Measurements from ENCODE around the gene IGF2BP2. TPM values are rescaled to one million over a fixed set of nuclear protein-coding genes. Genes with fewer than 3 reads are reported as not detected.
A peak's percentile ranks its signal among the peaks of the same experiment; 100 is the strongest.

IGF2BP2 gene
- total RNA-seq, 1 experiment from 2014 or later, result 135 TPM

DNA sequence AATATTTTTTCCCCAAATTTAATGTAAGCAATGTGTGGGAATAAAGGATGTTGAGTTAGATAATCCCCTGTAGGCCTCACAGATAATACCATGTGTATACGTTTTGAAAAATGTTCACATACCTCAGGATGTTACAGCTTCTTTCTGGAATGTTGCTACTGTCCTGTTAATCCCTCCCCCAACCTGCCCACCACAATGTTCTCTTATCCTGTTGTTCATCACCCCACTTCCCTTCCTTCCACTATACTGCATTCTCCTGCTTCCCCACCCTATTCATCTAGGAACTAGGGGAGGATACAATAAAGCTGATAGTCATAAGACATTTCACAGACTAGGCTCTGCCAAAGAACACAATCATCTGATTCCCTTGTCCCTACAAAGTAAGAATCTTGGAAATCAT lies 92.1 kb downstream of the IGF2BP2 start:
- TF ChIP-seq, protein P1, sequence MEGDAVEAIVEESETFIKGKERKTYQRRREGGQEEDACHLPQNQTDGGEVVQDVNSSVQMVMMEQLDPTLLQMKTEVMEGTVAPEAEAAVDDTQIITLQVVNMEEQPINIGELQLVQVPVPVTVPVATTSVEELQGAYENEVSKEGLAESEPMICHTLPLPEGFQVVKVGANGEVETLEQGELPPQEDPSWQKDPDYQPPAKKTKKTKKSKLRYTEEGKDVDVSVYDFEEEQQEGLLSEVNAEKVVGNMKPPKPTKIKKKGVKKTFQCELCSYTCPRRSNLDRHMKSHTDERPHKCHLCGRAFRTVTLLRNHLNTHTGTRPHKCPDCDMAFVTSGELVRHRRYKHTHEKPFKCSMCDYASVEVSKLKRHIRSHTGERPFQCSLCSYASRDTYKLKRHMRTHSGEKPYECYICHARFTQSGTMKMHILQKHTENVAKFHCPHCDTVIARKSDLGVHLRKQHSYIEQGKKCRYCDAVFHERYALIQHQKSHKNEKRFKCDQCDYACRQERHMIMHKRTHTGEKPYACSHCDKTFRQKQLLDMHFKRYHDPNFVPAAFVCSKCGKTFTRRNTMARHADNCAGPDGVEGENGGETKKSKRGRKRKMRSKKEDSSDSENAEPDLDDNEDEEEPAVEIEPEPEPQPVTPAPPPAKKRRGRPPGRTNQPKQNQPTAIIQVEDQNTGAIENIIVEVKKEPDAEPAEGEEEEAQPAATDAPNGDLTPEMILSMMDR (IDR thresholded peaks at IDR 0.05 in 2 of 3, conservative IDR thresholded peaks at IDR 0.05 in 1 of 3; ENCODE audit: borderline replicate concordance in 1 of 3, insufficient read depth in 1 of 3, low read depth in 2 of 3, low read length in 2 of 3), result no peak
- TF ChIP-seq SRF (IDR thresholded peaks at IDR 0.05; ENCODE audit: low read depth) (no peak), ELF1 (IDR thresholded peaks at IDR 0.05; ENCODE audit: borderline replicate concordance, low read depth) (no peak), ZNF274 (IDR thresholded peaks at IDR 0.05; ENCODE audit: low read depth, low read length) (no peak), JUND (IDR thresholded peaks at IDR 0.05) (0 out of 2 replicates have a peak, but pooled peaks have one; percentile 6)
- intact Hi-C loops (cut with micrococcal nuclease), result loop anchor here (5.0 kb wide), 1 partner anchor 55 kb away; no protein-coding TSS in a partner anchor
- H3K27ac ChIP-seq (ENCODE audit: low read depth, low read length), result no peak overlapping the region
- peaks cover 100% of the 10 kb centered on the region for H3K79me2 ChIP-seq (ENCODE audit: insufficient read depth, low read length)
- ATAC-seq, result no peak
- CTCF ChIA-PET, result interaction anchor here (1.1 to 3.8 kb wide), 4 partner anchors 14 to 72 kb away, joined by 3 to 32 read pairs (median 8); no protein-coding TSS in a partner anchor
- RAD21 ChIA-PET (ENCODE audit: low non-redundant PET in 1 of 2, low total read pairs in 2 of 2, uncharacterized antibody in 2 of 2, unreplicated experiment in 2 of 2), result no interaction called here
- no peaks in the 10 kb centered on the region for H3K27me3 ChIP-seq (ENCODE audit: insufficient read depth, low read length)
- H3K9me2 ChIP-seq (ENCODE audit: insufficient read depth), result no peaks in the 10 kb centered on the region
- no peak for DNase-seq (ENCODE audit: low read depth, low spot score)
- no peaks in the 10 kb centered on the region for H3K36me3 ChIP-seq (ENCODE audit: control insufficient read depth in 1 of 2, insufficient read depth in 2 of 2, low read length in 2 of 2)
- no peak overlapping the region for H3K9ac ChIP-seq (ENCODE audit: low read length)
- peaks cover 17 to 70% of the 10 kb centered on the region in 2 experiments; a peak in 3 of 4 replicates for H3K4me1 ChIP-seq (ENCODE audit: control insufficient read depth in 1 of 2, insufficient read depth in 2 of 2, low read length in 2 of 2)
- no TSS peak for BruUV-seq (replicated peaks)
- H3K9me3 ChIP-seq (ENCODE audit: control insufficient read depth in 1 of 2, insufficient read depth in 1 of 2, low read depth in 1 of 2, low read length in 2 of 2), result no peaks in the 10 kb centered on the region
- no peak overlapping the region for H3K4me2 ChIP-seq (ENCODE audit: low read length)
- POLR2A ChIA-PET, result interaction anchor here (0.7 kb wide), 1 partner anchor 44 kb away, joined by 3 read pairs; no protein-coding TSS in a partner anchor
- no peak overlapping the region for H2AFZ ChIP-seq (ENCODE audit: low read depth, low read length, poor library complexity, severe bottlenecking)
- H3K4me3 ChIP-seq (replicated peaks in 1 of 2; ENCODE audit: low read depth in 1 of 2, low read length in 2 of 2), result no peak overlapping the region
- H4K20me1 ChIP-seq (ENCODE audit: insufficient read depth), result peaks cover 24% of the 10 kb centered on the region; the same call in 1 of the 2 replicates

GRCh38 chr3:185730550-185730949 lies 94.3 kb downstream of the IGF2BP2 start:
- POLR2A ChIA-PET, result interaction anchor here (0.7 kb wide), 2 partner anchors 13 to 1371 kb away, joined by 3 read pairs; no protein-coding TSS in a partner anchor
- Histone ChIP-seq H4K20me1 (ENCODE audit: insufficient read depth) (peaks cover 19% of the 10 kb centered on the region; the same call in 1 of the 2 replicates), H3K4me2 (ENCODE audit: low read length) (no peak overlapping the region), H3K4me1 (ENCODE audit: control insufficient read depth in 1 of 2, insufficient read depth in 2 of 2, low read length in 2 of 2) (peaks cover 19 to 69% of the 10 kb centered on the region in 2 experiments), H3K27ac (ENCODE audit: low read depth, low read length) (no peak overlapping the region), H3K9me3 (ENCODE audit: control insufficient read depth in 1 of 2, insufficient read depth in 1 of 2, low read depth in 1 of 2, low read length in 2 of 2) (no peaks in the 10 kb centered on the region), H3K79me2 (ENCODE audit: insufficient read depth, low read length) (peaks cover 99% of the 10 kb centered on the region), H2AFZ (ENCODE audit: low read depth, low read length, poor library complexity, severe bottlenecking) (no peak overlapping the region), H3K9ac (ENCODE audit: low read length) (no peak overlapping the region), H3K36me3 (ENCODE audit: control insufficient read depth in 1 of 2, insufficient read depth in 2 of 2, low read length in 2 of 2) (no peaks in the 10 kb centered on the region), H3K4me3 (replicated peaks in 1 of 2; ENCODE audit: low read depth in 1 of 2, low read length in 2 of 2) (no peak overlapping the region), H3K9me2 (ENCODE audit: insufficient read depth) (no peaks in the 10 kb centered on the region), H3K27me3 (ENCODE audit: insufficient read depth, low read length) (no peaks in the 10 kb centered on the region)
- BruUV-seq (replicated peaks), result no TSS peak
- ATAC-seq, result no peak
- no peak for DNase-seq (ENCODE audit: low read depth, low spot score)
- TF ChIP-seq SRF (IDR thresholded peaks at IDR 0.05; ENCODE audit: low read depth) (no peak), ELF1 (IDR thresholded peaks at IDR 0.05; ENCODE audit: borderline replicate concordance, low read depth) (no peak), POLR2A (IDR thresholded peaks at IDR 0.05; ENCODE audit: borderline replicate concordance, extremely low read depth, insufficient read depth, insufficient read length) (no peak), RAD21 (IDR thresholded peaks at IDR 0.05; ENCODE audit: low read depth) (no peak)
- TF ChIP-seq, protein P1 (IDR thresholded peaks at IDR 0.05 in 2 of 3, conservative IDR thresholded peaks at IDR 0.05 in 1 of 3; ENCODE audit: borderline replicate concordance in 1 of 3, insufficient read depth in 1 of 3, low read depth in 2 of 3, low read length in 2 of 3), result no peak
- CTCF ChIA-PET, result no interaction called here
- intact Hi-C loops (cut with micrococcal nuclease), result loop anchor here (5.0 kb wide), 1 partner anchor 53 kb away; no protein-coding TSS in a partner anchor
- RAD21 ChIA-PET (ENCODE audit: low non-redundant PET in 1 of 2, low total read pairs in 2 of 2, uncharacterized antibody in 2 of 2, unreplicated experiment in 2 of 2), result interaction anchor here in 1 of 2 experiments (1.4 kb wide), 1 partner anchor 169 kb away, joined by 4 read pairs; no protein-coding TSS in a partner anchor

All from HCT116 (cell line).